LNCAP (cell line): Measurements from ENCODE around the gene FOXL2.

Source experiments
- TF ChIP-seq, protein P1 (sequence below): fragments of 450-650 bp; IDR thresholded peaks from 2 replicates; pipeline ENCODE4 v1.5.1; 2017; ENCODE audit warnings: mild to moderate bottlenecking

Gene FOXL2

DNA sequence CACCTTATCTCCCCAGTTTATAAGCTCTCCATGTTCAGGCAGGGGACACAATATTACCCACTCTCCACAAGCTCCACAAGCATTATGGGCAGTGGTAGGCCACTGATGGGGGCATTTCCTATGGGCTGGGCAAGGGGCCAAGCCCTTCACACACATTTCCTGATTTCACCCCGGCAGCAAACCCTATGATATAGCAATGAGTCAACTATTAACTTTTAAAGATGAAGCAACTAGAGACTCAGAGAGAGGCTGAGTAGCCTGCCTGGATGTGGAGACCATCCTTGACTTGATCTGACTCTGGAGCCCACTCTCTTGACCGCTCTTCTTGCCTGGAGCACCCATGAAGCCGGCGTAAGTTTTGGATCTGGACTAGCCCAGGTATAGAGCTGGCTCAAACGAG is 27.5 kb upstream of the FOXL2 start:
- TF ChIP-seq, protein P1, sequence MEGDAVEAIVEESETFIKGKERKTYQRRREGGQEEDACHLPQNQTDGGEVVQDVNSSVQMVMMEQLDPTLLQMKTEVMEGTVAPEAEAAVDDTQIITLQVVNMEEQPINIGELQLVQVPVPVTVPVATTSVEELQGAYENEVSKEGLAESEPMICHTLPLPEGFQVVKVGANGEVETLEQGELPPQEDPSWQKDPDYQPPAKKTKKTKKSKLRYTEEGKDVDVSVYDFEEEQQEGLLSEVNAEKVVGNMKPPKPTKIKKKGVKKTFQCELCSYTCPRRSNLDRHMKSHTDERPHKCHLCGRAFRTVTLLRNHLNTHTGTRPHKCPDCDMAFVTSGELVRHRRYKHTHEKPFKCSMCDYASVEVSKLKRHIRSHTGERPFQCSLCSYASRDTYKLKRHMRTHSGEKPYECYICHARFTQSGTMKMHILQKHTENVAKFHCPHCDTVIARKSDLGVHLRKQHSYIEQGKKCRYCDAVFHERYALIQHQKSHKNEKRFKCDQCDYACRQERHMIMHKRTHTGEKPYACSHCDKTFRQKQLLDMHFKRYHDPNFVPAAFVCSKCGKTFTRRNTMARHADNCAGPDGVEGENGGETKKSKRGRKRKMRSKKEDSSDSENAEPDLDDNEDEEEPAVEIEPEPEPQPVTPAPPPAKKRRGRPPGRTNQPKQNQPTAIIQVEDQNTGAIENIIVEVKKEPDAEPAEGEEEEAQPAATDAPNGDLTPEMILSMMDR, result no peak

DNA sequence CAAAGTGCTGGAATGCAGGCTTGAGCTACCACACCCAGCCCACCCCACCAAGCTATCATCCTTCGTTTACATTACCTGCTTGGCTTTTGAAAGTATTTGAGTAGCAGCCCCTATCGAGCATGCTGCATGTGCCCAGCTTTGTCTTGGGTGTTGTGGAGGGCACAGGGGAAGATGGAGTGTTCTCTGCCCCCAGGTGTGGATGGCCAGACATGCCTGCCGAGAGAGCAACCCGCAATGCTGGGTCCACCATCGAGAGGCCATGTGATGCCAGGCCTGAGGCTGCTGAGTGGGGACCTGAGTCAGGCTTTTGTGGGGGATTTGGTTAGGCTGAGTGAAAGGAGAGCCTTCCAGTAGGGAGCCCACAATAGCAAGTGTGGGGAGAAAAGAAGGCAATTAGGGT is 26.0 kb upstream of the FOXL2 start:
- TF ChIP-seq, protein P1, result no peak

DNA sequence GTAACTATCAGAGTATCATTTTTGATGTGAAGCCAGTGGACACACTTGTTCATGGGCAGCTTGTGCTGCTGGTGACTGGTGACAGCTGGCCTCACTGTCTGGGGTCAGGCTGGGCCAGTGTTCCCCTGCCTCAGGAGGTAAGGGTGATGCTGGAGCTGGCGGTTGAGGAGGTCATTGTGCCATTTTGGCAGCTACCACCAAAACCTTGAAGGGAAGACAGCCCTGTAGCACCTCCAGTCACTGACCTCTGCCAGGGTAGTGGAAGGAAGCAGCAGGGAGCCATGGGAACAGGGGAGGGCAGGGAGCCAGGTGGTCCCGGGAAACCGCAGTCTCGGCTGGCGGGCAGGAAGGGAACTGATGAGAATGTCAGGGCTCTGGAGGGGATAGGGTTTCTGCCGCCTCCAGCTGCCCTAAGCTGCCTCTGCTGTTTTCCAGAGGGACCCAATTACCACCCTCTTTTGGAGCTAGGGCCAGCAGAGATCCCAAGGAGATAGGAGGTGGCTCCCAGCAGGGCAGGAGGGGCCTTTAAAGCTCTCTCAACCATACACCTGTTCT is 24.9 kb upstream of the FOXL2 start:
- TF ChIP-seq, protein P1, result no peak

DNA sequence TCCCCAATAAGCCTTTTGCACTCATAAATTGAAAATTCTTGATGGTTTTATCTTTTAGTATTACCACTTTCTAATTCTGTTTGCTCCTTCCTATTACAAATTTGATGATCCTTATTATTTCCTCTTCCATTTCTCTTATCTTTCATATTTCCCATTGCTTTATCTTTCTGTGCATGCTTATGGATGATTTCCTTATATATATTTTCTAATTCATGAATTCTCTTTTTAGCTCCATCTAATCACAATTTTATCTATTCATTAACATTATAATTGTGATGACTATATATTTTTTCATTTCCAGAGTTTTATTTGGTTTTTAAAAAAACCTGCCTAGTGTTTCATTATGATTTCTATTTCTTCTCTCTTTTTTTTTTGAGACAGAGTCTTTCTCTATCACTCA is 18.0 kb upstream of the FOXL2 start:
- TF ChIP-seq, protein P1, result no peak

DNA sequence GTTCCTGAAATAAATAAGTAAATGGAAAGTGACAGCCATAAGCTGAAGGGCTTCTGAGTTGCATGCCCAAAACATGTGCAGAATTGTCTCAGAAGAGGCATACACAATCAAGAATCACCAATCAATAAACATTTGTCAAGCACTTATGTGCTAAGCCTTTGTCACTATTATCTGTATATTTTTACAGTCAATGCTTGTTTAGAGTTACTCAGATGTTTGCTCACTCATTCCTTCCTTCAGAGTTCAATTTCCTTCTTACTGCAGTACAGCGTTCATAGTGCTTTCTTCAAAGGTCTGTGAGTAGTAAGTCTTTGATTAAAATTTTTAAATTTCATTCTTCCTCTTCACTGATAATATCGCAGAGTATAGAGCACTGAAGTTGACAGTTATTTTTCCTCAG is 17.3 kb upstream of the FOXL2 start:
- TF ChIP-seq, protein P1, result no peak

DNA sequence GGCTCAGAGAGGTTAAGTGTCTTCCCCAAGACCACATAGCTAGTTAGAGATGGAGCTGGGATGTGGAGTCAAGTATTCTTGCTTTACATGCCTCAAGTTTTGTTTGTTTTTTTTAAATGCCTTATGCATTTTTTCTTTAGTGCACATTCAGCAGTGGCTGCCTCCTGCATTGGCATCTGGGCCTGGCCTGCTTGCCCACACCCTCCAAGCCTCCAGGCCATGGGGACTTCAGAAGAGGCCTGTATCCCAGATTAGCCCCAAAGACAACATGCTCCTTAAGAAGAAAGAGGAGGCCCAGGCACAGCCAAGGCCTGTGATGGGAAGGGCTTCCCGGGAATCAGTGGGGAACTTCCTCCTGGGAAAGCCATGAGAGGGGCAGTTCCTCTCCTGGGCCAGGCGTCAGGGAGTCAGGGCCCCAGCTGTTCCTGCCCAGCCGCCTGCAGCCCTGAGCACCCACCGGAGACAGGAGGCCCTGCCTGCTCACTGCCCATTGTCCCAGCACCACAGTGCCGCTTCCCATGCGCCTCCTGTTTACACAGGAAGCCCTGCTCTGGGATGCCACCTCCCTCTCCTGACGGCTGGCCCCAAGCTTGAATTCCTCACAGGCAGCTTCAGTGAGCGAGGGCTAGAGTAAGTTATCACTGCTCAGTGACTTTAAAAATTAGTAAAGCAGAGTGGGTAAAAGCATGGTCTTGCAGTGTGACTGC is 16.1 kb upstream of the FOXL2 start:
- TF ChIP-seq, protein P1, result no peak

DNA sequence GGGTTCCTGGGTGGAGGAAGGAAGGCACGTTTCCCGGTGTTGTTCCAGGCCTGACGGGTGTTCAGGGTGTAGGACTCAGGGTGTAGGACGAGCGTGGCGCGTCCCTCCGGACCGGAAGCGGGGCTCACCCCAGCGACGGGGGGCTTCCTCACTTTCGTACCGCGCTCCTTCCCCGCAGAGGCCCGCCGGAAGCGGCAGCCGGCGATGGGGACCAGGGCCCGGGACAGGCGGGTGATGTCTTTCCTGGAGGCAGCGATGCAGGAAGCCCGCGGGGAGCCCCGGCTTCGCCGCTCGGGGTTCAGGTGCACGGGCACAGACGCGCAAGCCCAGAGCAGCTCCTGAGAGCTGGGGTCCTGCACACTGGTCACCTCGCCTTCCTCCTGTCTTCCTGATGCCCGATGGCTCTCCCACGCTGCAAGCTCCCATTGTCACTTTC is 13.5 kb upstream of the FOXL2 start:
- TF ChIP-seq, protein P1, result no peak
